Activated T-helper 9 cell treated with anti-CD3 and anti-CD28 coated beads, Interleukin-2, amount 50 U/mL, for 16 hours (primary cell): ENCODE data around the gene TMPRSS7.

Experiments used
- DNase-seq: peaks from one replicate; pipeline ENCODE4 v3.0.0-alpha.2; 2020; ENCODE audit warnings: low read depth

TMPRSS7 gene

DNA sequence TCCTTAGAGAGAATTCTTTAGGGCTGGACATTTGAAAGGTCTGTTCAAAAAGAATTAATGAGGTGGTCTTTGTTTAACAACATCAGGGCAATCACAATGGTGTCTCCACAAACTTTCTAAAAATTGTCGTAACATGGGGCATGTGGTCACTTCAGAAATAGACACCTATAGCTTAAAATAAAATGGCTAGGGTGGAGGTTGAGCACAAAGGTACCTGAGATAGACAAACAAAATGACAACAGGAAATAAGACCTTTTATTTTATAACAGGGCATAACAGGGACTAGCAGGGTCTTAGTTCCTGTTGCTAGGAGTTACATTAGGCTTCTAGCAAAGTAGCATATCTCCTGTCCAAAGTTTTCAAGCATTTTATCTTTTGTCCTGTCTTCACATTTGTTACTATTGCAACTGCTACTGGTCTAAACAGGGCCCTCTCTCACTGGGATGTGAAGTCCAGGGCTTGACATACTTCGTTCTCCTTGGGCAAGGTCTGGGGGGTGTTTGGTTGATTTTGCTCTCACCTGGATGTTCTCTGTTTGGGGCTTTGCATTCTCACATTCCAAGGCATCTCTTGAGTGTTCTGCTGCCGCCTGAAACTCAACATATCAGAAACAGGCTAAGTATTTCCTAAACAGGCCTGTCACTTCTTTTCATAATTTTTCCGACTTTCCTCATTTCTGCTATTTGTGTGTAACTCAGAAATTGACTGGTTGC, 95.5 kb downstream of the TMPRSS7 start:
- no peak for DNase-seq

DNA sequence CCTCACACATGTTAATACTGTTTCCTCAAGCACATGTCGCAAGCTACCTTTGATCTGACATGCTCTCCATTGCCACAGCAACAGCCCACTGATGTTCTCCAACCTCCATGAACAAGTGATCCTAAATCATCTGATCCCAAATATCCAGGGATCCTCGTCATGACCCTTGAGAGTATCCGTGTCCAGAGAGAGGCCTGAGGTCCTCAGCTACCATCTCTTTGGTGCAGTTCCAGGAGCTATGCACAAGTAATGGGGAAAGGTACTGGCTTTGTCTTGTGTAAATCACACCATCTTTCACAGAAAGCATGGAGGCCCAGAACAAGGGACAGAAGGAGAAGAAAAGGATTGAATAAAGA, 96.1 kb downstream of the TMPRSS7 start:
- no peak for DNase-seq
